ENCODE measurements around the gene ARF6. TPM values are rescaled to one million over a fixed set of nuclear protein-coding genes. Genes with fewer than 3 reads are reported as not detected.

ARF6 gene
- 222 TPM for polyA plus RNA-seq

DNA sequence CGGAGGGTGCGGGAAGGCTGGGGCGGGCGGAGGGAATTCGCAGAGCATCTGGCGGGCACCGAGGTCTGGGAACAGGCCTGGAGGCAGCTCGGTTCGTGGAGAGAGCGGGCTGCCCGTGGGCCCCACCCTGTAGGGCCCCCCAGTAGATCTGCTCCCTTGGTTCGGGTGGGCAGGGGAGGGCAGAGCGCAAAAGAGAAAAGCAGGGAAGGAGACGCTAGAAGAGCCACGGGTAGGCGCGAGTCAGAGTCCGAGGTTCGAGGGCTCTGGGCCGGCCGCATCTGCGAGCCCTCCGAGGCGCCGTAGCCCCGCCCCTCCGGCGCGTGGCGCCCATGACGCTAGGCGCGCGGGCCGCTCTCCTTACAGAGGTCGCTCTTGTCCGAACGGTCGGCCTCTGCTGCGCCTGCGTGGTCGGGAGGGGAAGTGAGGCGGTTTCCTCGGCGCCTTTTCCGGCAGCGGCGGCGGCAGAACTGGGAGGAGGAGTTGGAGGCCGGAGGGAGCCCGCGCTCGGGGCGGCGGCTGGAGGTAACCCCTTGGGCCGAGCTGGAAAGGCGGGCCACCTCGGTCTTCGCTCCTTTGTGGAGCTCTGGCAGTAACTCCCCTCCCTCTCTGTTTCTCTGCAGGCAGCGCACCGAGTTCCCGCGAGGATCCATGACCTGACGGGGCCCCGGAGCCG, at the start of gene ARF6:
Gene ARF6 (plus strand): TSS at position 447 of the 673 bp plus-strand sequence. CDS start 655 bp downstream, outside the sequence.
- H3K4me1 Mint-ChIP-seq, result peaks cover 22 to 31% (median 28%) of the 10 kb centered on the region in 3 donors
- peaks cover 17% of the 10 kb centered on the region for H3K36me3 Mint-ChIP-seq
- H3K9me3 Mint-ChIP-seq, result no peaks in the 10 kb centered on the region
- no peaks in the 10 kb centered on the region for H3K27me3 Mint-ChIP-seq
- peak within 1 kb of the TSS; percentile 94 to 99 (median 97) for H3K4me3 Mint-ChIP-seq
- H3K27ac Mint-ChIP-seq, result peak within 1 kb of the TSS; percentile 97 to 99 (median 99)

DNA sequence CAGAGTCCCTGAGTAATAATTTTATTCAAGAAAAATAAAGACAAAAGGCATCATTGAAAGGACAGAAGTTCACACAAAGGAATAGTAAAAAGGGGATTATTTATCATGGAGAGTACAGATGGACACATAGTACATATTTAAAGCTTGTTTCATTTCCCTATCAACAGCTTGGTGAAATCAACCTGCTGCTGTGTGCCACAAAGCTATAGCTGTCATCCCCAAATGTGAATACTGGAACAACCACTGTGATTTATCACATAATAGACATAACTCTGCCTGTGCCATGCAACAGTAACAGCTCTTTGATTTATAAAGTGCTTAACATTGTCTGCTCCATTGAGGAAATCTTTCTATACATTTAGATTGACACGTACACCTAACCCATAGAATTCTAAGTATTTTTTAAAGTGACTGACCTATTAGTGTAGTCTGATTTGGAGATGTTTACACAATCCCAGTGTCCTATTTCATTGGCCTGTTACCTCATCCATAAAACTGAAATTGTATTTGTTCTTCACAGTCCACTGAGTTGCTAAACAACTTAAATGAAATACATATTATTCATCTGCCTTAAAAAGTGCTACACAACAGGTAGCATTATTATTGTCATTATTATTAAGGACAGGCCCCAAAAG, 43.6 kb upstream of the ARF6 start:
- Mint-ChIP-seq H3K36me3 (peaks cover 7% of the 10 kb centered on the region), H3K27ac (peak overlapping the region in 2 of 3 donors; percentile 46 to 52), H3K4me1 (peaks cover 22 to 34% (median 30%) of the 10 kb centered on the region in 3 donors), H3K9me3 (no peaks in the 10 kb centered on the region), H3K4me3 (peak overlapping the region in 2 of 4 donors; percentile 33 to 67), H3K27me3 (no peaks in the 10 kb centered on the region)

DNA sequence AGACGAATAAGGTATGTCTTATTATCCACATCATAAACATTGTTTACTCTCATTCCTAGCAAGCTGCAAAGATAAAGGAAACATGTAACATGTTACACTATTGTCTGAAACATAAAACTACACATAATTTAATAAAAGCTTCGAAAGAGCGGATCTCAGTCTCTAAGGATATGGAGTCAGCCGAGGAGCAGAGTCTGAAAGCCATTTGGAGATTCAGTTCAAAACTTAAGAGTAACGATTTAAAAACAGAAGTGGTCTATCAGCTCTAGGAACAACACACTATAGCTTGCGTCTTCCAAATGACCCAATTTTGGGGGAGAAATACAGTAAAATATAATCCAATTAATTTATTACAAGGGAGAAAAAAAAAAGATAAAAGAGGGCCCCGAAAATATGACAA, 41.1 kb upstream of the ARF6 start:
- Mint-ChIP-seq H3K27me3 (no peaks in the 10 kb centered on the region), H3K4me1 (peaks cover 24 to 35% (median 30%) of the 10 kb centered on the region in 3 donors), H3K36me3 (peaks cover 3% of the 10 kb centered on the region), H3K4me3 (peak overlapping the region; percentile 94 to 99 (median 98)), H3K27ac (peak overlapping the region; percentile 78 to 97 (median 94)), H3K9me3 (no peaks in the 10 kb centered on the region)

DNA sequence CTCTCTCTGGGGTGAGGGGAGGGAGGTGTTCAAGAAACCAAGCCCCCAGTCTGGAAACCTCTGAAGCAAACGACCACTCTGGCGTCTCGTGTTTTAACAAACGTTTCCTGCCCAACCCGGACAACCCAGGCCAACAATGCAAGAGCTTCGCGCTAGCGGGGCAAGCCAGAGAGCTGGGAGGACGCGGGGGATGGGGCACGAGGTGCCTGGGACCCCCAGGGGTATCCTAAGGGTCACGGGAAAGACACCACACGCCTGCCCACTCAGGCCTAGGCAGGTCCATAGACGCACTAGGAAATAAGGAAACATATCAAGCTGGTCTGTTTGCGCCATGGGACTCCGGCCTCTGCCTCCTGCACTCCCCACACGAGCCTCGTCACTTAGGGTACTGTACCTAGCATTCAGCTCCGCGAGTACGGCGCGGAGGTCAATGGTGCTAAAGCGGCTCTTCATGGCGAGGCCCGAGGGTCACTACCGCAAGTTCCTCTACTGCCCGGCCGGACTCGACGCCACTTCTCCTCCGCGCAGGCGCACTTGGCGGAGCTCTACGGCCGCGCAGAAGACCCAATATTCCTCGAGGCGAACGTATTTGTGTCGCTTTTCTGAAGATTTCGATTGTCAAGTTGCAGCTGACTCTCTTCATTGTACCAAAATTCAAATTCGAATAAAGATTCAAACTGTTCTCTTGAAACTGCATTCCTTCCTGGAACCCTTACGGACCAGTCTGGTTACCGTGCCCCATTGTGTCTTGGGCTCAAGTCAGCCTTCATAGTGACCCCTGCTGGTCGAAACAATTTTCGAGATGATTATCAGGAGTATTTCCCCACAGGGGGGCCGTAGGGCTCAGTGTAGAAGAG, 40.4 kb upstream of the ARF6 start, which contains the start of gene NEMF:
Gene NEMF (minus strand): TSS at position 488 of the 857 bp plus-strand sequence. CDS start 35 bp downstream, at position 453.
- Mint-ChIP-seq H3K4me3 (peak within 1 kb of the TSS; percentile 94 to 99 (median 98)), H3K36me3 (peaks cover 2% of the 10 kb centered on the region), H3K27me3 (no peaks in the 10 kb centered on the region), H3K27ac (peak within 1 kb of the TSS; percentile 78 to 97 (median 94)), H3K4me1 (peaks cover 29 to 38% (median 33%) of the 10 kb centered on the region in 3 donors), H3K9me3 (peaks cover 0 to 3% (median 0%) of the 10 kb centered on the region in 3 donors)

- Mint-ChIP-seq H3K4me1 (peaks cover 32 to 41% (median 36%) of the 10 kb centered on the region in 3 donors), H3K36me3 (no peaks in the 10 kb centered on the region), H3K9me3 (peaks cover 0 to 5% (median 0%) of the 10 kb centered on the region in 3 donors), H3K4me3 (peak overlapping the region; percentile 94 to 99 (median 98)), H3K27ac (peak overlapping the region; percentile 78 to 97 (median 94)), H3K27me3 (no peaks in the 10 kb centered on the region)
These were observed 39.8 kb upstream of the ARF6 start for GRCh38 chr14:49853158-49853477.

DNA sequence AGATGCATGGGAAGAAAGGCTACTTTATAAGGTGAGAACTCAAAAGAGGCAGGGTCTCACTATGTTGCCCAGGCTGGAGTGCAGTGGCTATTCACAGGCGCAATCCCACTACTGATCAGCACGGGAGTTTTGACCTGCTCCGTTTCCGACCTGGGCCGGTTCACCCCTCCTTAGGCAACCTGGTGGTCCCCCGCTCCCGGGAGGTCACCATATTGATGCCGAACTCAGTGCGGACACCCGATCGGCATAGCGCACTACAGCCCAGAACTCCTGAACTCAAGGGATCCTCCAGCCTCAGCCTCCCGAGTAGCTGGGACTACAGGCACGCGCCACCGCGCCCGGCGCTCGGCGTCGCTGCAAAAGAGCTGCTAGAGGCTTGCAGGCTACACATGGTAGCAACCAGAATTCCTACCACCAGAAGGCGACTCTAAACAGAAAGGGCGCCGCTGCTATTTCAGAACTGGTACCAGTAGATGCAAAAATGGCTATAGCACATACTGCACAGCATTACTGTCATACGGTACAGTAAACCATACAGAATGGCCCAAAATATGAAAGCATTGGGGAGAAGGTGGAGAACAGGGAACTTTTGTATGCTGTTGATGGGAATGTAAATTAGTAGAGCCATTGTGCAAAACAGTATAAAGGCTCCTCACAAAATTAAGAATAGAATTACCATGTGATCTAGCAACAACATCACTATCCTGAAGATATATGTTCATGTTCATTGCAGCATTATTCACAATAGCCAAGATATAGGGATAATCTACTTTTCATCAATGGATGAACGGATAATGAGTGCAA, 39.1 kb upstream of the ARF6 start:
- Mint-ChIP-seq H3K4me1 (peaks cover 32 to 43% (median 36%) of the 10 kb centered on the region in 3 donors), H3K9me3 (peaks cover 0 to 5% (median 0%) of the 10 kb centered on the region in 3 donors), H3K36me3 (no peaks in the 10 kb centered on the region), H3K4me3 (peak overlapping the region; percentile 94 to 99 (median 98)), H3K27me3 (no peaks in the 10 kb centered on the region), H3K27ac (peak overlapping the region; percentile 78 to 83 (median 79))

- peak overlapping the region in 3 of 4 donors; percentile 37 to 73 (median 57) for H3K4me3 Mint-ChIP-seq
- no peaks in the 10 kb centered on the region for H3K36me3 Mint-ChIP-seq
- no peaks in the 10 kb centered on the region for H3K27me3 Mint-ChIP-seq
- H3K9me3 Mint-ChIP-seq, result peaks cover 0 to 5% (median 0%) of the 10 kb centered on the region in 3 donors
- peaks cover 20 to 30% (median 29%) of the 10 kb centered on the region in 3 donors for H3K4me1 Mint-ChIP-seq
- peak overlapping the region in 2 of 3 donors; percentile 72 to 89 for H3K27ac Mint-ChIP-seq
These were observed 35.4 kb upstream of the ARF6 start for GRCh38 chr14:49857427-49858003.

DNA sequence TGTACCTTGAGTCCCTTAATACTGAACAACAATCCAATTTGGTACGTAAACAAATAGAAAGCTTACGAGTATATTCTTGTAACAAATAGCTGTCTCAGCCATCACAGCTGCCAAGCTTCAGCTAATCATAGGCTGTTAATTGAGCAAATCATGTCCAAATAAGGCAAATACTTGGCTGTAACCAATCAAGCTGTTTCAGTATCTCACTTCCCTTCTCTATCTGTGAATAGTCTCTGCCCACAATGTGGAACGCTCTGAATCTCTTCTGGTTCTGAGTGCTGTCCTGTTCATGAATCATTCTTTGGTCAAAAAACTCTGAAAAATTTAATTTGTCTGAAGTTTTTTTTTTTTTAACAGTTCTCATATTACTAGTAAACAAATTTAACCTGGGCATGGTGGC, 34.5 kb upstream of the ARF6 start:
- no peaks in the 10 kb centered on the region for H3K36me3 Mint-ChIP-seq
- peak overlapping the region in 1 of 4 donors; percentile 11 for H3K4me3 Mint-ChIP-seq
- peaks cover 0 to 5% (median 2%) of the 10 kb centered on the region in 3 donors for H3K9me3 Mint-ChIP-seq
- H3K27me3 Mint-ChIP-seq, result no peaks in the 10 kb centered on the region
- H3K4me1 Mint-ChIP-seq, result peaks cover 22 to 31% (median 23%) of the 10 kb centered on the region in 3 donors
- no peak overlapping the region for H3K27ac Mint-ChIP-seq

GRCh38 chr14:49860988-49861698, 31.7 kb upstream of the ARF6 start:
- Mint-ChIP-seq H3K9me3 (peaks cover 0 to 5% (median 2%) of the 10 kb centered on the region in 3 donors), H3K4me3 (no peak overlapping the region), H3K36me3 (no peaks in the 10 kb centered on the region), H3K27ac (no peak overlapping the region), H3K27me3 (no peaks in the 10 kb centered on the region), H3K4me1 (peaks cover 15 to 26% (median 17%) of the 10 kb centered on the region in 3 donors)

DNA sequence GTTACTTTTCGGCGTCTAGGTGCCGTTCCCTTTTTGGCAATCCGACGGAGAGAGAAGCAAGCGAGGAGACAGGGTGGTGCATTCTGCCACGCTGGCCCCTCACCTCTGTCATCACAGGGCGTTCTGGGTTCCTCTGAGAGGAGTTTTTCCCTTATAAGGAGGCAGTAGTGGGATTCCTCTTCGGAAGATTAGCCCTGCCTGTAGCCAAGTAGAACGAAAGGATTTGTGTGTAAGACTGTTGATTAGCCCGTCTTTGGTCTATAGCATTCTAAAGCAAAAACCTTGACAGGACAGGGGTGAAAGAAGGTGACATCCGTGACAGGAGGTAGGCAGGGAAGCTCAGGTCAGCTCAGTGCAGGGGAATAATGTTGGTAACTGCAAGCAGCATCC, 31.2 kb upstream of the ARF6 start:
- Mint-ChIP-seq H3K27ac (no peak overlapping the region), H3K36me3 (no peaks in the 10 kb centered on the region), H3K4me1 (peaks cover 15 to 26% (median 17%) of the 10 kb centered on the region in 3 donors), H3K4me3 (no peak overlapping the region), H3K27me3 (no peaks in the 10 kb centered on the region), H3K9me3 (peaks cover 0 to 5% (median 2%) of the 10 kb centered on the region in 3 donors)

GRCh38 chr14:49862089-49862673, 30.7 kb upstream of the ARF6 start:
- Mint-ChIP-seq H3K4me3 (no peak overlapping the region), H3K9me3 (peaks cover 0 to 5% (median 2%) of the 10 kb centered on the region in 3 donors), H3K4me1 (peaks cover 15 to 26% (median 16%) of the 10 kb centered on the region in 3 donors), H3K27ac (no peak overlapping the region), H3K27me3 (no peaks in the 10 kb centered on the region), H3K36me3 (no peaks in the 10 kb centered on the region)

DNA sequence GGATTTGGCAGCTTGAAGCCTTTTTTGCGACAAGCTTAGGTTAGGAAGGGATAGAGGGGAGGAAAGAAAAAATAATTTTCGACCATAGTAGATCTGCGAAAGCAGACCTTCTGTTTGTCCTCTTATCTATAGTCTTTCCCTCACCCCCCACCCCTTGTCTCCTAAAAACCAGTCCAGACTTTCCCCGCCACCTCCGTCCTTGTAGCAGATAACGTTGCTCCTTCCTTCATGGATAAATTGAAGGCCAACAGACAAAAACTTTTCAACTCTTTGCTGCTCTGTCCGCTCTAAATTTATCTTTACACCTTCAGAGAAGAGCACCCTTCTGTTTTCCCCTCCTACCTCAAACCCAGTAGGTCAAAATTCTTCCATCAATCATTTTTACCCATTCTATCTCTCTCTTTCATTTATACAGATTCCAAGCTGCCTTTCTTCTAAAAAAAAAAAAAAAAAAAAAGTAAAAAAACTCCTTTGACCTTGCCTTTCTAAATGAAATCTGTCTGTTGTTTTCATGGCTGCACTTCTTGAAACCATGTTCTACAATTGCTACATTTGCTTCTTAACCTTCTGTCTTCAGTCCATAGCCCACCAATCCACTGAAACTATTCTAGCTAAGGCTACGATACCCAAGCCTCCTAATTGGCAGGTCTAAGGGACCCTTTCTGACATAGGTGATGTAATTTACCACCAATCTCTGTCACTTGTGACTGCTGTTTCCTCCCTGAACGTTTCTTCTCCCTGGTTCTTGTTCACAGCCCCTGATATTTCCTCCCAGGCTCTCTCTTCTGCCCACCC, 29.2 kb upstream of the ARF6 start:
- Mint-ChIP-seq H3K27me3 (no peaks in the 10 kb centered on the region), H3K9me3 (peaks cover 0 to 2% (median 0%) of the 10 kb centered on the region in 3 donors), H3K27ac (no peak overlapping the region), H3K4me3 (no peak overlapping the region), H3K36me3 (no peaks in the 10 kb centered on the region), H3K4me1 (peaks cover 14 to 26% (median 16%) of the 10 kb centered on the region in 3 donors)

Measured in IgD-negative memory B cell (primary cell).